Sciatic nerve (tissue), 2 donors: ENCODE measurements around the gene CRACR2A. TPM values are rescaled to one million over a fixed set of nuclear protein-coding genes. Genes with fewer than 3 reads are reported as not detected.

ENCODE experiments used
- ATAC-seq: fragments of 200-7000 bp; cut with Tn5 transposase; one replicate; pipeline ENCODE4 v1.9.1; 2020; ENCODE audit warnings: mild to moderate bottlenecking, moderate library complexity
- DNase-seq: peaks from one replicate; pipeline ENCODE4 v3.0.0-alpha.2; 2020; ENCODE audit warnings: low spot score
- intact Hi-C: fragments of 100-400 bp; cut with DNase I; formaldehyde crosslinking; loops from one replicate; pipeline ENCODE4 v1.14.2; 2022
- total RNA-seq: library from RNA; stranded (reverse); fragmentation: NEBNext Ultra II Directional; extraction: Animal tissue kit (Norgen Biotek cat#: 25700); gene quantifications from one replicate; pipeline ENCODE4 v1.2.1, GENCODE V29; 2021
- donor health status: DM: no; HTN: no; CAD: no.
- donor health status: DM: no; HTN: no; CAD: no.

CRACR2A gene
- total RNA-seq, 1 donor from 2014 or later, result 5.8 TPM

GRCh38 chr12:3697311-3697870, 55.5 kb downstream of the CRACR2A start:
- ATAC-seq (no peak), DNase-seq (no peak)
- intact Hi-C loops, result no loop called here

- intact Hi-C loops, result no loop called here
- ATAC-seq, result no peak
- DNase-seq, result no peak
Measured at GRCh38 chr12:3694673-3695072, 58.2 kb downstream of the CRACR2A start.

- ATAC-seq (no peak), DNase-seq (no peak)
- intact Hi-C loops, result no loop called here
Measured at GRCh38 chr12:3692616-3693365, 60.1 kb downstream of the CRACR2A start.

GRCh38 chr12:3686463-3686862, 66.4 kb downstream of the CRACR2A start:
- DNase-seq (no peak), ATAC-seq (no peak)
- intact Hi-C loops, result no loop called here

- DNase-seq (no peak), ATAC-seq (no peak)
- intact Hi-C loops, result no loop called here
Measured at GRCh38 chr12:3685830-3686229, 67.1 kb downstream of the CRACR2A start.

- intact Hi-C loops, result no loop called here
- no peak for DNase-seq
- no peak for ATAC-seq
Measured at GRCh38 chr12:3684449-3685051, 68.4 kb downstream of the CRACR2A start.

- no peak for DNase-seq
- intact Hi-C loops, result no loop called here
- ATAC-seq, result no peak
Measured at GRCh38 chr12:3683670-3684069, 69.2 kb downstream of the CRACR2A start.

GRCh38 chr12:3681595-3682061, 71.3 kb downstream of the CRACR2A start:
- no peak for ATAC-seq
- DNase-seq, result no peak
- intact Hi-C loops, result no loop called here

GRCh38 chr12:3680919-3681594, 71.9 kb downstream of the CRACR2A start:
- ATAC-seq (peak; percentile 55), DNase-seq (peak; percentile 73)
- intact Hi-C loops, result no loop called here

- intact Hi-C loops, result no loop called here
- no peak for ATAC-seq
- DNase-seq, result no peak
Measured at GRCh38 chr12:3679831-3680230, 73.1 kb downstream of the CRACR2A start.

GRCh38 chr12:3677609-3678008, 75.3 kb downstream of the CRACR2A start:
- DNase-seq (no peak), ATAC-seq (no peak)
- intact Hi-C loops, result no loop called here

GRCh38 chr12:3673981-3674708, 78.8 kb downstream of the CRACR2A start:
- ATAC-seq (no peak), DNase-seq (no peak)
- intact Hi-C loops, result no loop called here

GRCh38 chr12:3672113-3672509, 80.8 kb downstream of the CRACR2A start:
- intact Hi-C loops, result no loop called here
- no peak for DNase-seq
- ATAC-seq, result no peak

- no peak for ATAC-seq
- no peak for DNase-seq
- intact Hi-C loops, result no loop called here
Measured at GRCh38 chr12:3671330-3672112, 81.4 kb downstream of the CRACR2A start.

GRCh38 chr12:3670083-3670620, 82.8 kb downstream of the CRACR2A start:
- ATAC-seq, result no peak
- intact Hi-C loops, result no loop called here
- DNase-seq, result no peak

GRCh38 chr12:3669594-3669993, 83.3 kb downstream of the CRACR2A start:
- no peak for ATAC-seq
- DNase-seq, result no peak
- intact Hi-C loops, result no loop called here

GRCh38 chr12:3668479-3669165, 84.3 kb downstream of the CRACR2A start:
- ATAC-seq (no peak), DNase-seq (no peak)
- intact Hi-C loops, result no loop called here

GRCh38 chr12:3667485-3667884, 85.4 kb downstream of the CRACR2A start:
- intact Hi-C loops, result no loop called here
- ATAC-seq (no peak), DNase-seq (no peak)
